Retina (tissue), 1 donor: ENCODE results near the gene GSG1L.
A peak's percentile ranks its signal among the peaks of the same experiment; 100 is the strongest.

Experiments used
- DNase-seq: peaks from one replicate; pipeline ENCODE4 v3.0.0-alpha.2; 2016

The GSG1L gene

DNA sequence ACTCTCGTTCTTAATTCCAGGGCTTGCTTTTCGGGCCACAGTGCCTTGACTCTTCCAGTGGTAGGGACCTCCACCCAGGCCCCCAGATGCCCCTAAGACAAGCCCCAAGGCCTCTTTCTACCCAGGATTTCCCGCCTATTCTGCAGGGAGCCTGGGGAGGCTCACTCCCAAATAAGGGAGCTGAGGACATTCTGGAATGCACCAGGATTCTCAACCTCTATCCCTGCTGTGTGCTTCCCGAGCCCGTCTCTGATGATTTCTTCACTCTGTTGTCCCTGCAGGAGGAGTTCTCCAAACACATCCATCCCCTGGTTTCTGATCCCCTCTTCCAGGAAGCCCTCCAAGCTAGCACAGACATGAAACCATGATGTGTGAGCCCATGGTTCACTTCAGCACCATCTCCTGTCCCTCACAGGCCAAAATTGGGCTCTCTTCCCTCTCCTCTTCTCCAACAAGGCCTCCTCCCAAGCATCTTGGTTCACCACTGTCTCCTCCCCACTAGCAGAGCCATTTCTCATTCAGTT is 257.6 kb downstream of the GSG1L start:
- DNase-seq: no peak

DNA sequence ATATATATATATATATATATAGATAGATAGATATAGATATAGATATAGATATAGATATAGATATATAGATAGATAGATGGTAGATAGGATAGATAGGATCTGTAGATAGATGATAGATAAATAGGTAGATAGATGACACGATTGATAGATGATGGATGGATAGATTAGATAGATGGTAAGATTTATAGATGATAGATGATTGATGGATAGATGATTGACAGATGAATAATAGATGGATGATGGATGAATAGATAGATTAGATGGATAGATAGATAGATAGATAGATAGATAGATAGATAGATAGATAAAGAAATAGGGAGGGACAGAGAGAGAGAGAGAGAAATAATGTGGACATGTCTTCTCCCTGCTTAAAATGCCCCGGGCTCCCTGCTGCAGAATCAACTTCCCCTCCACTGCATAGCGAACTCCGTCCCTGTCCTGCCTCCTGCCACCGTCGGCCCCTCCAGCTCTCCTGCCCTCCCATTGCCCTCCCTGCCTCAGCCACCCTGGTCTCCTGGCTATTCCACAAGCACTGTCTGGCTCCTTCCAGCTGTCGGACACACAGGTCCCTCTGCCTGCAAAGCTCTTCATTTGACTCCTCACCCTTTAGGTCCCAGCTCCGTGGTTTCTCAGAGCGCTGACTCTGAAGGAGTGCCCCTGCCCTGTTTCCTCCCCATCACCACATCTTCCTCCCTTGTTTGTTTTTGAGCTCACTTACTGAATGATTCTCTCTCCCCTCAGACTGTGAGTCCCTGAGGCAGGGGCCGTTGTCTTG is 259.6 kb downstream of the GSG1L start:
- no peak for DNase-seq

DNA sequence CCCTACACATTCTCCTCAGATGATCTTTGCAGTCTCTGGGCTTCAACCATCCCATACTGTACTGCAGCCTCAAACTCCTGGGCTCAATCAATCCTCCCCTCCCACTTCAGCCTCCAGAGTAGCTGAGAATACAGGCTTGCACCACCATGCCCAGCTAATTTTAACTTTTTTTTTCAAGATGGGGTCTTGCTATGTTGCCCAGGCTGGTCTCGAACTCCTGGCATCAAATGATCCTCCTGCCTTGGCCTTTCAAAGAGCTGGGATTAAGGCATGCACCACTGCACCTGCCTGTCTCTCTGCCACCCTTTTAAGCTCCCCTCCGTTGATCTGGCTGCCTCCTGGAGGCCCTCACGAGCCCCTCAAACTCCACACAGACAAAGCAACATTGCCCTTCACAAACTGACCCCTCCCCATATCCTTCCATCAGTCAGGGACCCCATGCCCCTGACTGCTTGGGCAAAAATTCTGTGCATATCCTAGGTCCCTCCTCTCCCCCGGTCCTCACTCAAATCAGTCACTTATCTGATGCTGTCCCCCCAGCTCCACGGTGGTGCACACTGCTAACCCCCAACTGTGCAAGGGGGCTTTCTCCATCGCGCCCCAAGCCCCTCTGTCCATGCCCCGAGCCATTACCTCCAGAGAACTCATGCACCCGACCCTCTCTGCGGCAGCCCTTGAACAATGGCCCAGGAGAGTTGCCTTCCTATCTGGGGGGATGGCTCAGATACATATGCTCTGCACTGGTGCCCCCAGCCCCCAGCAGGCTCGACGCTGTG is 260.7 kb downstream of the GSG1L start:
- no peak for DNase-seq

DNA sequence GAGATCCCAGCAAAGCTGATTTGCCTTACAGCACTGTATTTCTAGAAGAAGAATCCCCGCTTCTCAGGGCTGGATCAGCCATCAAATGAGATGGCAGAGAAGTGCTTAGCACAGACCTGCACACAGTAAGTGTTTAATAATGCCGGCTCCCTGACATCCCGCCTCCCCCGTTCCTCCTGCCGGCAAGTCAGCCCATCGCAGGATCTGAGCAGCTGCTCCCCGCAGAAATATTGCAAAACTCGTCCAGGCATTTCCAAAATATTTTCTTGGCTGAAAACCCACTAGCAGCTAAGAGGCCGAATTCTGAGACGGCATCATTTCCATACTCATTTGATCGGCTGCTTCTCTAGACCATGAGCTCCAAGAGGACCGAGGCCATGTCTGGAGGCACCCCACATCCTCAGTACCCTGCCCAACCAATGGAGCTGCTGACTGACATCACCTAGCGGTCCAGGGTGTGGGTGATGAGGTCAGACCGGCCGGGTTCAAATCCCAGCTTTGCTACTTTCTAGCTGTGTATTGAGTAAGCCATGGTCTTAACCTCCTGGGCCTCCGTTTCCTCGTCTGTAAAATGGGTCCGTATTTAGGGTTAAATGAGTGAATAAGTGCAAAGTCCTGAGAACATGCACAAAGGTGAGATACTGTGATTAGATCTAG is 262.1 kb downstream of the GSG1L start:
- no peak for DNase-seq

DNA sequence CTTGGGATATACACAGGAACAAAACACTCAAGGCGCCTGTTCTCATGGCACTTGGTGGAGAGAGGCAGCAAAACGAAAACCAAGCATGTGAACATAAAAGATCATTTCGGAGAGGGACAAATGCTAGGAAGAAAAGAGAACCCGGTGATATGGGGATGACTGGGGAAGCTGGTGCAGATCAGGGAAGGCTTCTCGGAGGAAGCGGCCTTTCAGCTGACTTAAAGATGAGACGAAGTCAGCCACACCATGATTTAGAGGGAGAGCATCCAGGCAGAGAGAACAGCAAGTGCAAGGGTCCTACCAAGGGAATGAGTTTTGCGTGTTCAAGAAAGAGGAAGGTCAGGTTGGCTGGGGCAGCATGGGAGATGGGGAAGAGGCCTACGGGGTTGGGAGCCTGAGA is 262.7 kb downstream of the GSG1L start:
- DNase-seq: no peak

DNA sequence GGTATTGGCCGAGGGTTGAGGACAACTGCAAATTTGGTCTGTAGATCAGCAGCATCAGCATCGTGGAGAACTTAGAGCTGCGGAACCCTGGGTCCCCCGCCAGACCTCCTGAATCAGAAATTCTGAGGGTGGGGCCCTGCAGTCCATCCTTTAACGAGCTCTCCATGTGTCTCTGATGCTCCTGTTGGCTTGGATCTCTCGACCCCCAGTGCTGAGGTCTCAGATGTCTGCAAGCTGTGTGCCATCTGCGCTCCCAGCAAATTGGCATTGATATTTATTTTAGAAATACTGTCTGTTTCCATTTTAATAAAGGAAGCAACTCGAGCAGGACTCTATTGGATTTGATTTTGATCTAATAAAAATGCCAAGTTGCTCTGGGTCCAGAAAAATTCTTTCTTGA is 263.6 kb downstream of the GSG1L start:
- no peak for DNase-seq

DNA sequence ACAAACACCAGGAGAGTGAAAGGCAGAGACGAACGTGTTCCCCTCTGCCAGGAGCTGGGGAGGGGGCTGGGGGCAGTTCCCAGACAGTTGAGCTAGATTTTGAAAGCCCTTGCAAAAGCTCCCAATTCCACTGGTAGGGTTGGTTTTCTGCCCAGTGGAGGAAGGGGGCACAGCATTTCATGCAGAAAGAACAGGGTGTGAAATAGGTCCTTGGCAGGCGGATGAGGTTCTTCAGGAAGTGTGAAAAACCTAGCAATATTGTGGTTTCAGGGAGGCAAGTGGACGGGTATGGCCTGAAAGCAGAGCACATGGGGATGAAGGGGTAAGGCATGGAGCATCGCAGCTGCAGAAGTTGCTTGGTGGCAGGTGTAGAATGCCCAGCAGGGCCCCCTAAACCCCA is 265.3 kb downstream of the GSG1L start:
- no peak for DNase-seq

DNA sequence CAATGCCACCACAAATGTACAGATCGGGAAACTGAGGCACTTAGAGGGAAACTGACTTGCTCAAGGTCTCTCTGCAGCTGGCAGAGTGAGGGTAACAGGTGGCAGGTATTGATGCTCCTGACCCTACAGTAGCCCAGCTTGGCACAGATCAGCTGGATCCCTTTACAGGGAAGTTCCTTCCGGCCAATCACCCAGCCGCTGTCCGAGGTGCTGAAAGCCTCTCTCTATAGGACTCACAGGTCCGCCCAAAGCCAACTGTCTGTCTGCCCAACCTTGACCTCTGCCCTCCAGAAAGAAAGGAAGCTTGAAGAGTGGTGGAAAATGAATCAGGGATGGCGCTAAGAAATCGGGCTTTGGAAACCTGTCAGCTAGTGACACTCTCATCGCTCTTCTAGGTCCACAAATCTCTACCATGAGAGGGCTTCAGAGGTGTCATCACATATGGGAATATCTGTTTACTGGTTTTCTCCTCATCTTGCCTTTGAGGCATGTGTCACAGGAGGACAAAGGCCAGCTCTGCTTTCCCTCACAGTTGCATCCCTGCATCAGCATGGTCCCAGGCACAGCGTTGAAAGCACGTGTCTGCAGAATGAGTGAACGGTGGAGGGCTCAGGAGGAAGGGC is 267.4 kb downstream of the GSG1L start:
- no peak for DNase-seq

DNA sequence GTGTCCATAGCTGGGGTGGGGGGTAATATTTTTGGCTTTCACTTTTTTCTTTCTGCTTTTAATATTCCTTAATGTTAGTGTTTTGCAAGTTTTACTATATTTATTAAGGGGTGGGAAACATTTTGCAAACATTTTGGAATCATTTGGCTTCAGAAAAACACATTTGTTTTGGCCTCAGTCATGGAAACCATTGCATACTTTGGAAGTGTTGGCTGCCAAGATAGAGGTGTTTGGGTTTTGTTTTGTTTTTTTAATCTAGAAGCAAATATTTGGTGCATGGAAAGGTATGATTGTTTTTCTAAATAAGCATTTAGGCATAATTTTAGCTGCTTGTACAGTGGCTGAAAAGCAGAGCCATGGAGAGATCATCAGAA is 270.3 kb downstream of the GSG1L start:
- no peak for DNase-seq

DNA sequence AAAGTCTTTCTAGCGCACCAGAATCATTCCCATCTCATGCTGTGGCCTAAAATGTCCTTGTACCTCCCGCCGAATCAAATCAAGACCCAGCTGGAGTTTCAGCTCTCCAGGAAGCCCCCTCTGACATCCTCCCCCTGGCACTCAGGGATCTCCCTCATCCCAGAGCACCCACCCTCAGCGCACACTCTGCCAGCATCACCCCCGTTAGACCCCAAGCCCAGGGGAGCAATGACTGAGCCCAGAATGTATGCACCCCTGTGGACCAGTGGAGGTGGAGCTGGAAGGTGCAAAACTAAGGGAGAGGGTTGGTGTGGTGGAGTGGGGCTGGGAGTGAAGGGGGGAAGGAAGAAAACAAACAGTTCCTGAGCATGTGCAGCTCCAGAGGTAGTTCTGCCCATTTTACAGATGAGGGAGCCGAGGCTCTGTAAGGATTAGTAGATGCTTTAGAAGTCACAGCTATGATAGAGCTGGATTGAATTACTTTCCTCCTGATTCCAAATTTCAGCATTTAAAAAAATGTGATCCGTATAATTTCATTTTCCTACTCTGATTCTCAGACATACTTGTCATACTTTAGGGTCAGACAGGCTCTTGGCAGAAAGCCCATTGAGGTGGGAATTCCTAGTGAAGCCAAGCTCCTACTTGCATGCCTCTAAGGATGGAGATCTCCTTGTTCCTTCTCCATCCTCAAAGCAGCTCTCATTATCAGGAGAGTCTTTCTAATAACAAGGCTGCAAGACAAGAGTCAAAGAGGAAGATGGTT is 270.8 kb downstream of the GSG1L start:
- DNase-seq: no peak

DNA sequence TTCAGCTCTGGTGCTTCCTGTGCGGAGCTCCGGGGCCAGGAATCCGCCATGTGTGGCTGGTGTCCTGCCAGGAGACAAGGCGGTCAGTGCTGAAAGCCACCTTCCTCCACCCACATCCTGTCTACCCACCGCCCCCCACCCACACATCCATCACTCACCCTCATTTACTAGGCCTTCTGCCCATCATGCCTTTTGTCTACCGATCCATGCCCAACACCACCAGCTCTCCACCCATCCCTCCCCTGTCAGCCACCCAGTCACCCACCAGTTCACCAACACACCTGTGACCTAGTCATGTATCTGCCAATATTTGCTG is 272.2 kb downstream of the GSG1L start:
- no peak for DNase-seq

DNA sequence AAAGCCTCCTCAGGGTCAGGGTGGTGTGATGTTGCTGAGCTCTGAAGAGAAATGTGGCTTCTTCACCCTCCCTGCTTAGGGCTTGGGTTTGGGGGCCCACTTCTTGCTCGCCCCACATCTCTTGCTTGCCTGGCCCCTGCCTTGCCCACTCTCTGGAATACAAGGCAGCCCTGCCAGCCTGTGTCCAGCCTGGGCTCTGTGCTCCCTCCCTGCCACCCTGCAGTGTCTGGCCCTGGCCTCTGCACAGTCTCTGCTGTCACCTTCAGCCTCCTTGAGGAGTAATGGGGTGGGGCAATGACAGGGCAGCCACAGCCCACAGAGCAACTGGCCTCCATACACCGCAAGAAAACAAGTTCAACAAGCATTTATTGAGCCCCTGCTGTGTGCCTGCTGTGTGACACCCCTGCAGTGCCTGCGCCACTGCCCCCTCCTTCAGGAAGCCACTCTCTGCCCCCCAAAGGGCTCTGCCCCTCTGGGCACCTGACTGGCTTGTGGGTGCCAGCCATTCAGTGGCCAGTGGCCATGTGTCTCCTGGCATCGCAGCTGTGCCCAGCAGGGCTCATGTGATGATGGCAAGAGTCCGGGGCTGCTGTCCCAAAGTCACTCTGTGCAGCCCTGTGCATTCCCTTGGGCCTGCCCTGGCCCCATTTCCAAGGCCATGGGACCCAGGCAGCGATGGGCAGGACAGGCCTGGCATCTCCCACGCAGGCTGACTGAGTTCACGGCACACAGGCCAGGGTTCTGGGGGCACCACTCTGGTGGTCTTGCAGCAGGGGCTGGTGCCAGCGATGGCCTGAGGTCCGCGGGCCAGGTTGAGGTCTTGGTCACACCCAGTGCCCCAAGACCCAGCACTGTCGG is 272.7 kb downstream of the GSG1L start:
- no peak for DNase-seq

DNA sequence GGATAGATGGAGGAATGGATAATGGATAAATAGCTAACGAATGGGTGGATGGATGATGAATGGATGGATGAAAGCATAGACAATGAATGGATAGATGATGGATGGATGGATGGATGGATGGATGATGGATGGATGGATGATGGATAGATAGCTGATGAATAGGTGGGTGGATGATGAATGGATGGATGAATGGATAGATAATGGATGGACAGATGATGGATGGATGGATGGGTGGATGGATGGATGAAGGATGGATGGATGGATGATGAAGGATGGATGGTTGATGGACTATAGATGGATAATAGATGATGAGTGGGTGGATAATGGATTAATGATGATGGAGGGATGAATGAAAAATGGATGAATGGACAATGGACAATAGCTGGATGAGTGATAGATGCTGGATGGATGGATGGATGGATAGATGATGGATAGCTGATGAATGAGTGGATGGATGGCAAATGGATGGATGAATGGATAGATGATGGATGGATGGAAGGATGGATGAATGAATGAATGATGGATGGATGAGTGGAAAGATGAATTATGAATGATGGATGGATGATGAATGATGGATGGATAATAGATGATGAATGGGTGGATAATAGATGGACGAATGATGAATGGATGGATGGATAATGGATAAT is 273.8 kb downstream of the GSG1L start:
- DNase-seq: no peak

DNA sequence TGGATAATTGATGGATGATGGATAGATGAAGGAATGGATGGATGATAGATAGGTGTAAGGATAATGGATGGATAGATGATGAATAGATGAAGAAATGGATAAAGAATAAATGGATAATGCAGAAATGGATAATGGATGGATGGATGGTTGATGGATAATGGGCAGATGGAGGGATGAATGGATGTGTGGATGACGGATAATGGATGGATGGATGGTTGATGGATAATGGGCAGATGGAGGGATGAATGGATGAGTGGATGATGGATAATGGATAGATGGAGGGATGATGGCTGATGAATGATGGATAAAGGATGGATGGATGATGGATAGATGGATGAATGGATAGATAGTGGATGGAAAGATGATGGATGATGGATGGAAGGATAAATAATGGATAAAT is 274.4 kb downstream of the GSG1L start:
- DNase-seq: no peak

DNA sequence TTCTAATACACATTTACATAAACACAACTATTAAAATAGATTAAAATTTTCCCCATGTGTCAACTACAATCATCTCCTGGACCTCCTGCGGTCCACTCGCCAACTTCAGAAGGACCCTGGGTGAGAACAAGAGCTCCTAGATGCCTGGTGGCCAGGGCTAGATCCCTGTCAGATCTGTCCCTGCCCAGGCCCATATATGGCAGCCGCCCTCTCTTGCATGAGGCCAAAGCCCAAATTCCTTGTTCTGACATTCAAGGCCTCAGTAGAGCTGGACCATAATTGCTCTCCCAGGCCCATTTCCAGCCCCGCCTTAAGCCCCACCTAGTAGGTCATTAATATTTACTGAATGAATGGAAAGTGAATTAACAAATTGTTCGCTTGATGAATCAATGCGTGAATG is 275.8 kb downstream of the GSG1L start:
- no peak for DNase-seq

DNA sequence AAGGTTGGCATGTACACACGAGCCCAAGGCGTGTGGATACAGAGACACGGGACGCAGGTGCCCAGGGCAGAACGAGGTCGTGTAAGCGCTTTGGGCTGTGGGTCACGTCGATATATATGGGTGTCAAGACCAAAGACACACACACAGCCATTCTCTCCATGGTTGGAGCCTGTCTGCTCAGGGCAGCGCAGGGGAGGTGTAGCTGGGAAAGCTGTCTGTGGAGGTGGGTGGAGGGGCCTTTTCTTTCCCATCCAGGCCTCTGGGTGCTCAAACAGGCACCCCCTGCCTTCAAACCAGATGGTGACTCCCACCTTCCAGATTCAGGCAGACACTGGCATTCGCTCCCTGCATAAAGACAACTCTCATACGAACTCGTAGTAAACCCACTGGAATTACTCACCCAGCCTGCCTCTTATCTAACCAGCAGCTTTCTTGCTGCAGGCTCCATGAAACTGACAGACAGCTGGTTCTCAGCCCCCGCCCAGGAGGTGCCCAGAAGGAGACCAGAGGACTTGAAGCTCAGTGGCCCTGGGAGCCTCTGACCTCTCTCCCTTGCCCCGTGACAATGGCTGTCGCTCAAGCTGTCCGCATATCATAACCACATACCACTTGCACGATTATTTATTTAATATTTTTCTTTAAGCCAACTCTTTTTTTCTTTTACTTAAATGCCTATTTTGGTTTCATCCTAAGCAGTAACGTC is 276.4 kb downstream of the GSG1L start:
- no peak for DNase-seq

DNA sequence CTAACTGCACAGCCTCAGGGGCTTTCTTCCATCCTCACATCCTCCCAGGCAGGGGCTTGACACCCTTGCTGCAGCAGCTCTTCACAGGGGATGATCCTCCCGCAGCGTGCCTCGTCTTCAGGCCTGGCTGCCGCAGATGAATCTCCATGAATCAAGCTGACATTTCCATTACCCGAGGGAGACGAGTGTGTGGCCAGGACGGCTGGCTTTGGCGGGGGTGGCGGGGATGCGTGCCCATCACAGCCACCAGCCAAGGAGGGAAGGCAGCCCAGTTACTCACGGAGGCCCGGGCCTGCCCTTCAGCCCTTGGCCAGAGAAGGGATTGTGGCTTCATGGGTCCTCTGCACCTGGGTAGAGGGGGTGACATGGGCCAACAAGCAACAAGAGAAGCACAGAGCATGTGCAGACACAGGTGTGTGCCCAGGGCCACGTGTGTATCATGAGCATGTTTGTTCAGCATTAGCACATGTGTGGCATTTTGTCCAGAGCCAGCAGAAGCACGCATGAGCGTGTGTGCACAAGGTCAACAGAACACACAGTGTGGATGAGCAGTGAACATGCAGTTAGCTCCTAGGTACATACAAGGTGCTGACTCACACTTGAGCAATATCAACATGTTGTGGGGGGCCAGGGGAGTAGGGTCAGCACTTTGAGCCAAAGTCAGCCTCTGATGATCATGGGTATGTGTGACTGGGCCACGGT is 277.1 kb downstream of the GSG1L start:
- peak; percentile 72 for DNase-seq

DNA sequence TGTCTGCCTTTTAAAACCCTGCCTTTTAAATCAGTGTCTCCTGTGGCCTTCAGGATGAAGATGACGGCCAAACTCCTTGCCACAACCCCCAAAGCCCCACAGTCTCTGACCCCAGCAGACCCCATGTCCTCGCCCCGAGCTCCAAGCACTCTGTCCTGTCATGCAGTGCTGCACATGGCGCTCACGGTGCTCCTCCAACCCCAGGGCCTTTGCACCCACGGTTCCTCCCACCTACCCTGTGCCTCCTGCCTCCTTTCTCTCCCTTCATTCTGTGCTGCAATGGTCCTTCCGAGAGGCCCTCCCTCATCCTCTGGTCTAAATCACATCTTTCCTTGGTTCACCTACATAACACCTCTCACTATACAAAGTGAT is 278.2 kb downstream of the GSG1L start:
- DNase-seq: no peak

DNA sequence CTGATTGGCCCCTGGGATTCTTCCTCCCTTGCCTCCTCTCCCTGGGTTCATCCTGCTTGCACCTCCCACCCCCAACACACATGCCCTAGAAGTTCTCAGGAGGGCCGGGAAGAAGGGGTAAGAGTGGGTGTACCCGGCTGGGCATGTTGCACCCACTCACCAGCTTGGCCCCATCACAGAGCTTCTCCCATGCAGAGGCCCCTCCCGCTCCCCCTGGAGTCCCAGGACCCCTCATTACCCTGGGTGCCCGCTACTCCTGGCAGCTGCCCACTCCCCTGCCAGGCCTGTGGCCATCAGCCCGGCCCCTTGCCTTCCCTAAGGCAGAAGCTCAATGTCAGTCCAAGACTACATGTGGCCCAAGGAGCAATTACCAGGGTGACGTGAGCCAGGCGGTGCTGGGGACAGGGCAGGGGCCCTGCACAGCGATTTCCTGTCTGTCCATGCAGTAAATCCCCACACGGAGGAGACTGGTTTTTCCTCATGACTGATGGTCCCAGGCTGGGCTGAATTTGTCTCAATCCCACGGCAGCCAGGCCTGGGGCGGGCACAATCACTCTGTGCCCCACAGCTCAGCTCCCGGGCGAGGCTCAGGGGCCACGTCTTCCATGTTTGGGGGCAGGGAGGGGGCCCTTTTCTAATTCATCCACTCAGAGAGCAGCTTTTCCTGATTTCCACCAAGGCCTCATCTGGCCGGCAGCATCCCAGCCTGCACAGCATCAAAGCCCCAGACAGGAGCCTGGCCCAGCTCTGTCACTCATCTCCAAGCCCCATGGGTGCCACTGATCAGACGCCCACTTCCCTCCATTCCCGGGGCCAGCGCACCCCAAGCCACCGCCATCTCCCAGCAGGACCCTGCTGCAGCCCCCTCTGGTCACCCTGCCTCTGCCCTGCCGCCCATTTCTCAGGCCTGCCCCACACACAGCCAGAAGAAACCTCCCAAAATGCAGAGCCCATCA is 278.9 kb downstream of the GSG1L start:
- no peak for DNase-seq
